ENCODE results near the gene MEIOSIN. TPM values are rescaled to one million over a fixed set of nuclear protein-coding genes. Genes with fewer than 3 reads are reported as not detected.

The MEIOSIN gene
- total and polyA plus RNA-seq, 2 of the 13 experiments (the other 11 are each of a cell fraction or from before 2014, with no cell fraction given): not detected

DNA sequence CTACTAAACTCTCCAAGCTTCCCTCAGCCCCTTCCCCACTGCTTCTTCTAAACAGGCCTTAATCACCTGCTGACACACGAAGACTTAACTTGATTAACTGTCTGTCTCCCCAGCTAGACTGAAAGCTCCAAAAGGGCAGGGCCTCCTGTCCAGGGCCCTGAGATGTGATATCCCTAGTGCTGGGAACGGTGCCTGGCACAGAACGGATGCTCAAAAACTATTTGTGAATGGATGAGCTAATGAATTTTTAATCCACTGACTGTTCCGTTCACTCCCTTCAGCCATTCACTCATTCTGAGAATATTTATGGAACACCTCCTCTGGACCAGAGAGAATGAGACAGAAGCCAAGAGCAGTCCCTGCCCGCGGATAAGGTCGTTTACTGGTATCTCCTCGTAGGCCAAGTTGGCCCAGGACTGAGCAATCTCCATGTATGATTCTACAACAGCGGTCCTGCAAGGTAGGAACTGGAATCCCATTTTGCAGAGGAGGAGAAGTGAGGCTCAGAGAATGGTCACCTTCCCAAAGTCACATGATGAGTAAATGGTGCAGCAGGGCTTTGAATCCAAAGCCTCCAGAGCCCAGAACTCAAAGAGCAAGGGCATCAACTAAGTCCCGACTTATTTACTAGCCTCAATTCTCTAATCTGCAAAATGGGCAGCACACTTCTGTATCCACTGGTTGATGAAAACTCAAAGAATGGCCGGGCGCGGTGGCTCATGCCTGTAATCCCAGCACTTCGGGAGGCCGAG, 56.0 kb downstream of the MEIOSIN start:
- Histone ChIP-seq H3K4me1 (ENCODE audit: insufficient read depth, low read length) (peaks cover 20% of the 10 kb centered on the region), H3K79me2 (ENCODE audit: insufficient read depth, low read length) (peaks cover 14% of the 10 kb centered on the region), H4K20me1 (ENCODE audit: insufficient read depth, low read length) (no peaks in the 10 kb centered on the region), H3K27ac (ENCODE audit: extremely low read length, insufficient read depth, low read length) (no peak overlapping the region), H2AFZ (ENCODE audit: low read length) (no peak overlapping the region), H3K27me3 (ENCODE audit: control insufficient read depth in 1 of 2, insufficient read depth in 2 of 2, low read length in 2 of 2) (peaks cover 0 to 3% of the 10 kb centered on the region in 2 experiments; a peak in 2 of 5 replicates), H3K9me3 (ENCODE audit: low read length) (no peaks in the 10 kb centered on the region), H3K9ac (ENCODE audit: insufficient read depth, low read depth, low read length) (no peak overlapping the region), H3K4me3 (replicated peaks in 1 of 3; ENCODE audit: insufficient read depth in 1 of 3, low read depth in 2 of 3, low read length in 3 of 3) (no peak overlapping the region), H3K4me2 (ENCODE audit: low read depth, low read length) (no peak overlapping the region), H3K36me3 (replicated peaks in 1 of 2; ENCODE audit: control insufficient read depth in 1 of 2, insufficient read depth in 2 of 2, low read length in 2 of 2) (peaks cover 12 to 30% of the 10 kb centered on the region in 2 experiments)
- intact Hi-C loops (cut with micrococcal nuclease; ENCODE audit: unreplicated experiment): no loop called here
- no peak for DNase-seq (ENCODE audit: low spot score)
- no peak for FAIRE-seq
- ChIA-PET POLR2A (no interaction called here), CTCF (ENCODE audit: low intra/inter-chr PET ratio, low total read pairs) (no interaction called here)
- in situ Hi-C loops (cut with HindIII; ENCODE audit: extremely low pct_ligation_motif_present, low pct_unique_long_range_greater_than_20kb): no loop called here
- ATAC-seq: no peak
- no TSS peak for BruUV-seq (replicated peaks)
- 98% methylated on average over 15 of the region's 15 CpGs for WGBS (ENCODE audit: low lambda C conversion rate)
- no peak for TF ChIP-seq ZNF3 (CRISPR knock-in tag; IDR thresholded peaks at IDR 0.05)
- no peak for TF ChIP-seq ZNF460 (CRISPR knock-in tag; IDR thresholded peaks at IDR 0.05; ENCODE audit: borderline replicate concordance)
- peak; percentile 73 for TF ChIP-seq ZNF629 (CRISPR knock-in tag; conservative IDR thresholded peaks at IDR 0.05)
- no peak for TF ChIP-seq HNRNPH1 (optimal IDR thresholded peaks at IDR 0.05; ENCODE audit: low read depth, low read length)
- no peak for TF ChIP-seq ZNF703 (CRISPR knock-in tag; IDR thresholded peaks at IDR 0.05; ENCODE audit: borderline replicate concordance)

DNA sequence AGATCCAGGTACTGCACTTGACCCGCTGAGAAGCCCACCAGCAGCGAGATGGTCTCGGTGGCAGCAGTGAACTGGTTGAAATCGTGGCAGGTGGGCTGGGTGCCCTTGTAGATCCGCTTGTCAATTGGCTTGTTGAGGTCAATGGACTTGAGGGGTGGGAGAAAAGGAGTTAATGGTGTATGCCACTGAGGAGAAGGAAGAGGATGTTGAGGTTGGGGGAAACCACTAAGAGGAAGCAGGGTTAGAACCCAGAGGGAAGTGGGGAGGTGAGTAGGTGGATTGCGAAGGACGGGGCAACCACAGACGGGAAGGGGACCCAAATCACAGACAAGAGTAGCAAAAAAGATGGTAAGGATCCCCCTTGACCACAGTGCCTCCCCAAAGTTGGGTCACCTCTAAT, 57.7 kb downstream of the MEIOSIN start:
- Histone ChIP-seq H3K9me3 (ENCODE audit: low read length) (no peaks in the 10 kb centered on the region), H3K4me1 (ENCODE audit: insufficient read depth, low read length) (peaks cover 20% of the 10 kb centered on the region), H3K36me3 (replicated peaks in 1 of 2; ENCODE audit: control insufficient read depth in 1 of 2, insufficient read depth in 2 of 2, low read length in 2 of 2) (peaks cover 11 to 30% of the 10 kb centered on the region in 2 experiments), H4K20me1 (ENCODE audit: insufficient read depth, low read length) (no peaks in the 10 kb centered on the region), H3K27ac (ENCODE audit: extremely low read length, insufficient read depth, low read length) (no peak overlapping the region), H3K79me2 (ENCODE audit: insufficient read depth, low read length) (peaks cover 14% of the 10 kb centered on the region), H2AFZ (ENCODE audit: low read length) (no peak overlapping the region), H3K4me2 (ENCODE audit: low read depth, low read length) (peak overlapping the region; percentile 100; the same call in 1 of the 2 replicates), H3K27me3 (ENCODE audit: control insufficient read depth in 1 of 2, insufficient read depth in 2 of 2, low read length in 2 of 2) (peaks cover 0 to 9% of the 10 kb centered on the region in 2 experiments; a peak in 2 of 5 replicates), H3K4me3 (replicated peaks in 1 of 3; ENCODE audit: insufficient read depth in 1 of 3, low read depth in 2 of 3, low read length in 3 of 3) (peak overlapping the region in 2 of 3 experiments; percentile 93 to 94; a peak in 2 of 6 replicates), H3K9ac (ENCODE audit: insufficient read depth, low read depth, low read length) (peak overlapping the region; percentile 88; the same call in 1 of the 2 replicates)
- ATAC-seq (no peak), FAIRE-seq (no peak), DNase-seq (ENCODE audit: low spot score) (no peak)
- in situ Hi-C loops (cut with HindIII; ENCODE audit: extremely low pct_ligation_motif_present, low pct_unique_long_range_greater_than_20kb): no loop called here
- no TSS peak for BruUV-seq (replicated peaks)
- POLR2A ChIA-PET: interaction anchor here (1.5 to 2.3 kb wide), 2 partner anchors 9 to 20 kb away, joined by 3 to 14 read pairs; partner anchors contain the start of gene DMPK
- intact Hi-C loops (cut with micrococcal nuclease; ENCODE audit: unreplicated experiment): no loop called here
- WGBS (ENCODE audit: low lambda C conversion rate): 98% methylated on average over 8 of the region's 8 CpGs
- CTCF ChIA-PET (ENCODE audit: low intra/inter-chr PET ratio, low total read pairs): no interaction called here
- no peak for TF ChIP-seq EED (CRISPR knock-in tag; IDR thresholded peaks at IDR 0.05)
- TF ChIP-seq ZNF121 (CRISPR knock-in tag; IDR thresholded peaks at IDR 0.05): no peak
- TF ChIP-seq, protein P1, sequence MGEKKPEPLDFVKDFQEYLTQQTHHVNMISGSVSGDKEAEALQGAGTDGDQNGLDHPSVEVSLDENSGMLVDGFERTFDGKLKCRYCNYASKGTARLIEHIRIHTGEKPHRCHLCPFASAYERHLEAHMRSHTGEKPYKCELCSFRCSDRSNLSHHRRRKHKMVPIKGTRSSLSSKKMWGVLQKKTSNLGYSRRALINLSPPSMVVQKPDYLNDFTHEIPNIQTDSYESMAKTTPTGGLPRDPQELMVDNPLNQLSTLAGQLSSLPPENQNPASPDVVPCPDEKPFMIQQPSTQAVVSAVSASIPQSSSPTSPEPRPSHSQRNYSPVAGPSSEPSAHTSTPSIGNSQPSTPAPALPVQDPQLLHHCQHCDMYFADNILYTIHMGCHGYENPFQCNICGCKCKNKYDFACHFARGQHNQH (CRISPR knock-in tag; IDR thresholded peaks at IDR 0.05): no peak
- TF ChIP-seq ZNF724P (CRISPR knock-in tag; IDR thresholded peaks at IDR 0.05; ENCODE audit: borderline replicate concordance): no peak
- TF ChIP-seq, protein P2, sequence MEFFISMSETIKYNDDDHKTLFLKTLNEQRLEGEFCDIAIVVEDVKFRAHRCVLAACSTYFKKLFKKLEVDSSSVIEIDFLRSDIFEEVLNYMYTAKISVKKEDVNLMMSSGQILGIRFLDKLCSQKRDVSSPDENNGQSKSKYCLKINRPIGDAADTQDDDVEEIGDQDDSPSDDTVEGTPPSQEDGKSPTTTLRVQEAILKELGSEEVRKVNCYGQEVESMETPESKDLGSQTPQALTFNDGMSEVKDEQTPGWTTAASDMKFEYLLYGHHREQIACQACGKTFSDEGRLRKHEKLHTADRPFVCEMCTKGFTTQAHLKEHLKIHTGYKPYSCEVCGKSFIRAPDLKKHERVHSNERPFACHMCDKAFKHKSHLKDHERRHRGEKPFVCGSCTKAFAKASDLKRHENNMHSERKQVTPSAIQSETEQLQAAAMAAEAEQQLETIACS (CRISPR knock-in tag; IDR thresholded peaks at IDR 0.05): no peak
- TF ChIP-seq MYNN (CRISPR knock-in tag; IDR thresholded peaks at IDR 0.05; ENCODE audit: low read depth): no peak
- no peak for TF ChIP-seq SMAD1 (CRISPR knock-in tag; IDR thresholded peaks at IDR 0.05; ENCODE audit: borderline replicate concordance, low read depth)
- TF ChIP-seq, protein P3, sequence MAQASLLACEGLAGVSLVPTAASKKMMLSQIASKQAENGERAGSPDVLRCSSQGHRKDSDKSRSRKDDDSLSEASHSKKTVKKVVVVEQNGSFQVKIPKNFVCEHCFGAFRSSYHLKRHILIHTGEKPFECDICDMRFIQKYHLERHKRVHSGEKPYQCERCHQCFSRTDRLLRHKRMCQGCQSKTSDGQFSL (CRISPR knock-in tag; IDR thresholded peaks at IDR 0.05): no peak
- no peak for TF ChIP-seq RCOR2 (CRISPR knock-in tag; IDR thresholded peaks at IDR 0.05)
- no peak for TF ChIP-seq THYN1 (CRISPR knock-in tag; IDR thresholded peaks at IDR 0.05; ENCODE audit: borderline replicate concordance, low read depth)
- no peak for TF ChIP-seq ZNF556 (CRISPR knock-in tag; IDR thresholded peaks at IDR 0.05; ENCODE audit: borderline replicate concordance)

Data from HepG2 (cell line).